DMS153 treated with DMSO at 0.1 percent for 48 hours (cell line): ENCODE results near the gene OR2V1.
"Not testable (repeated sequence)": the region's sequence is repeated elsewhere in the genome, so short reads cannot be mapped to it uniquely, and the experiment has no call there.

ENCODE experiments used
- DNase-seq: peaks from one replicate; lab custom pipeline; 2025; ENCODE audit not compliant: unreplicated experiment; lab: John Stamatoyannopoulos, UW

Gene OR2V1

DNA sequence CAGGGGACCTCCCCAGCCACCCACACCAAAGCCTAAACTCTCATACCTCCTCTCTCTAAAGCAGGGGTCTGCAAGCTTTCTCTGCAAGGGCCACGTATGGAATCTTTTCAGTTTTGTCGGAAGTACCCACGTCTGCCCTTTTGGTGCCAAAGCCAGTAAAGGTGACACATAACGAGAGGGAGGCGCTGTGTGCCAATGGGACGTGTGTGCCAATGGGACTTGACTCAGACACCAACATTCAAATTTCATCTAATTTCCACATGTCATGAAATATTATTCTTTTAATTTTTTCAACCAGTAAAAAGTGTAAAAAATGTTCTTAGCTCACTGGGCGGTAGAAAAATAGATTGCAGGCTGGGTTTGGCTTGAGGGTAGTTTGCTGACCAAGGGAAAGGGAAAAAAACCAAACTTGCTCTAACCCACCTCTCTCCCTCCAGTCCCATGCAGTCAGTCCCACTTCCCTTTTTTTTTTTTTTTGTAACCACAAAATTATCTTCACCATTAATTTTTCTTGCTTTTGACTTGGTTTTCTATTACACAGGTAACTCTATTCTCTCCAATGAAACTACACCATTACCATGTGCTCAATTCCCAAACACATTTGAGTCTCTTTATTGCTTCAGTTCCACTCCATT lies 25.5 kb downstream of the OR2V1 start:
- DNase-seq: no peak

DNA sequence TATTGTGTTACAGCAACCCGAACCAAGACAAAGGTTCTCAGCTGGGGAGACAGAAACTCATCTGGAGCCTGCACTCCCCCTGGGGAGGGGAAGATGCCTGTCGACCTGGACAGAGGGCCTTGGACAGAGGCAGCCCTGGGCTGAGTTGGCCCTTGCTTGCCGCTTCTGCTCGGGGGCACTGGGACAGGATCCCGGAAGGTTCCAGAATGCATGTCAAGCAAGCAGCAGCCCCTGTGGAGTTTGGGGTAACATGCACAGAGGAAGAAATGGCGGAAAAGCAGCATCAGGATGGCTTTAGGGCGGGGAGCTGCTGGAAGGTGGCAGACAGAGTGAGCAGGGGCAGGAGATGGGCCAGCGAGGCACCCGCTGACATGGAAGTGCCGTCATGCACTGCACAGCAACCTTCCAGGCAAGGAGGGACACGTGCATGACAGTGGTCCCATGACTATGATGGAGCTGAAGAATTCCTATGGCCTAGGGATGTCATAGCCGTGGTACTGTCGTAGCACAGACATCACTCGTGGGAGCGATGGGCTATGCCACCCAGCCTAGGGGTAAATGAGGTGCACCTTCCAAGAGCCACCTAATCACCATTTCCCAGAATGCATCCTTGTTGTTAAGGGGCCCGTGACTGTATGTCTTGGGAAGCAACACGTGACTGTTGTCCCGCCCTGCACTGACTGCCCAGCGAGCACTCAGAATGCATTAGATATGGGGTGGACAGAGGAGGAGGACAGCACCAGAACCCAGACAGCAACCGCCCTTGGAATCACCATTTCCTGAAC lies 26.2 kb downstream of the OR2V1 start:
- DNase-seq: not testable (repeated sequence)

DNA sequence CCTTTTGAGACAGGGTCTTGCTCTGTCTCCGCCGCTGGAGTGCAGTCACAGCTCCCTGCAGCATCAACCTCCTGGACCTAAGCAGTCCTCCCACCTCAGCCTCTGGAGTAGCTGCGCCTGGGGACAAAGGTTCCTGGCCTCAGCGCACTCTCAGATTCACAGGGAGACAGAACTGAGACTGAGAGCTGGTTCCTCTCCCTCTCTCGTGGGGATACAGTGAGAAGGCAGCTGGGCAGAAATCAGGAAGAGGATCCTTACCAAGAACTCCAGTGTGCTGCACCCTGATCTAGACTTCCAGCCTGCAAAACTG lies 26.8 kb downstream of the OR2V1 start:
- not testable (repeated sequence) for DNase-seq

DNA sequence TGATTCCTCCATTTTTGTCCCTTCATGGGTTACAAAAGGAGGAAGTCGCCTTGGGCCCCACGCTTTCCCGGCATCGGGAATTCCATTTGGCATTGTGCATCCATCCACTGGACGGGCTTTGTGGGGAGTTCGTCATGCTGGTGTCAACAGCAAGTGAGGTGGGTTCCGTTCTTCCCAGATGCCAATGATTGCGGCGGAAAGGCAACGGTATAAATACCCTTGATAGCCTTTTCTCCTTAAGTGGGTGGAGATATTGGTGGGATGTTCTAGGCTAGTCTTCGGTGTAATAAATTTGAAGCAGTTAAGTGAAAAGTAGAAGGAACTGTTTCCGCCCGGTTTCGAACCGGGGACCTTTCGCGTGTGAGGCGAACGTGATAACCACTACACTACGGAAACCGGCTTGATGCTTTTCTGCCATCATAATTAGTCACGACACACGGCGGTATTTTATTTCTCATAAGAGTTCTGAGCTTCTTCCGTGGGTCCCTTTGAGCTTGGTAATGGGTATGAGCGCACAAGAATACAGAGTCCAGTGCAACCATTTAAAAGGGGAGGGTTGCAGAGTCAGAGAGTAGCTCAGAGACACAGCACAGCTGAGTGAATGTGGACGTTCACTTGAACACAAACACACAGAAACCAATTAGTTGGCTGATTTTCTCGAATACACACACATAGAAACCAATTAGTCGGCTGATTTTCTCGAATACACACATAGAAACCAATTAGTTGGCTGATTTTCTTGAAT lies 28.9 kb downstream of the OR2V1 start:
- not testable (repeated sequence) for DNase-seq

DNA sequence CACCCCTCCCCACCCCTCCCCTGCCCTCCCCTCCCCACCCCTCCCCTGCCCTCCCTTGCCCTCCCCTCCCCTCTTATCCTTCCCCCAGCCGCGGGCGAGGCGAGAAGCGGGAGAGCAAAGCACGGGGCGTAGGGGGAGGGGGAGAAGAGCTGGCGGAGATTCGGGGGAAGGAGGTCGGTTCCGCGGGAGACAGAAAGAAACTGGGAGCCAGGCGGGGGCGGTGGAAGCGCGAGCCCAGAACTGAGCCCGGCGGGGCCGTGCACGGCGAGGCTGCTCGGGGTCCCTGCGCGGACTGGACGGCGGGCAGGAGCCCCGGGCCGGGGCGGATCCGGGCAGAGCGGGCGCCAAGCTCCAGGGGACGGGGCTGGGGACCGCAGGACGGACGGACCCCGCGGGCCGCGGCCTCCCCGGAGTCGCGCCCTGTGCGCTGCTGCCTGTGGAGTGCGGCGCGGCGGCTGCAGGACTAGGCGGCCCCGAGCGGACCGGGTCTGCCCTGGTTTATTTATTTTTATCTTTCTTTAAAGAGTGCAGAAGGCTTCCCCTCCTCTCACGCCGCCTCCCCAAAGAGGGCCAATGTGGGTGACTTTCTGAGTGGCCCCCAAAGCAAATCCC lies 29.8 kb downstream of the OR2V1 start:
- DNase-seq: not testable (repeated sequence)

DNA sequence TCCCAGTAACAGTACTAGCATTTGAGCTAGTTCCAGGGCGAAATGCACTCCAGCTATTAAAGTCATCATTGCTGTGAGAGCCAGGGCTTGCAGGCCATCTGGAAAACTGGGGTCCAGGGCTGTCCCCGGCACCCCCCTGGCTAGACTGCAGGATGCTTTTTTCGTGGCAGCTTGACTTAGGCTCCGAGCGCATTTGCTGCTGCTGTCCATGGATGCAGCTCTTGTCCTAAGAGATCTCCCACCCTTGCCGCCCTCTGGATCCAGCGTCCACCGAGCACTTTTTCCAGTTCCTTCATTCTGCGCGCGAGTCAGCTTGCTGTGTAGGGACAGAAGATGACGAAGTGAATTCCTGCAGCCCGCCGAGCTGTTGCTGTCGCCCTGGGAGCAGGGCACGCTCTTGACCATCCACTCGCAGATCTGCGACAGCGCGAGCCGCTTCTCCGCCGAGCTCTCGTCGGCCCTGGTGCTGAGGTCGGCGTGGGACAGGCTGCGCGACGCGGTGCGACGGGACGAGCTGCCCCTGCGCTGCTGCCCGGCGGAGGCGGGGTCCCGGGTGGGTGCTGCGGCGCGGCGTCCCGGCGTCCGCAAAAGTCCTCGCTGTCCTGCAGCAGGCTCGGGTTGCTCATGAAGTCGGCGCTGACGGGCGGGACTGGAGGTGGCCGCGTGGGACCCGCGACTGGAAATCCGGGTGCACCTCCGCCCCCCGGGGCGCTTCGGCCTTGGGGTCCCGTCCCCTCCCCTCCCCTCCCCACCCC lies 30.7 kb downstream of the OR2V1 start:
- no peak for DNase-seq

DNA sequence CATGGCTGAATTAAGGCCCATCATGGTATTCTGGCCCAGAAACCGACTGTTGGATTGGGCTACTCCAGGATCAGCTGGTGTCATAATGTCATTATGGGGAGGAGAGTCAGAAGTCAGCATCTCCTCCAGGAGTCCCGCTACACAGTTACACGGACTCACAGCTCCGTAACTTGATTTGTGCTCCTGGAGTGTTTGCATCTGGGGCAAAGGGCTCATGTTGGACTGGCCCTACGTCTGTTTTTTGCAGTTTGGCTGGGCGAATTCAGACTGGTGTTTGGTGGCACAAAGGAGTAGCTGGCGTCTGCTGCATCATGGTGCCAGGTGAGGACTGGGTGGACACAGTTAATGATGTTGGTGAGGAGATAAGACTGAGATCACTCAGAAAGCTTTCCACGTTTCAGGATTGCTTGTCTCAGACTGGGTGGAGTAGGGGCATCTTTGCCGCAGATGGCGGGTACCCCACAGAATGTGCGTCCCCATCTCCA lies 31.3 kb downstream of the OR2V1 start:
- DNase-seq: no peak

DNA sequence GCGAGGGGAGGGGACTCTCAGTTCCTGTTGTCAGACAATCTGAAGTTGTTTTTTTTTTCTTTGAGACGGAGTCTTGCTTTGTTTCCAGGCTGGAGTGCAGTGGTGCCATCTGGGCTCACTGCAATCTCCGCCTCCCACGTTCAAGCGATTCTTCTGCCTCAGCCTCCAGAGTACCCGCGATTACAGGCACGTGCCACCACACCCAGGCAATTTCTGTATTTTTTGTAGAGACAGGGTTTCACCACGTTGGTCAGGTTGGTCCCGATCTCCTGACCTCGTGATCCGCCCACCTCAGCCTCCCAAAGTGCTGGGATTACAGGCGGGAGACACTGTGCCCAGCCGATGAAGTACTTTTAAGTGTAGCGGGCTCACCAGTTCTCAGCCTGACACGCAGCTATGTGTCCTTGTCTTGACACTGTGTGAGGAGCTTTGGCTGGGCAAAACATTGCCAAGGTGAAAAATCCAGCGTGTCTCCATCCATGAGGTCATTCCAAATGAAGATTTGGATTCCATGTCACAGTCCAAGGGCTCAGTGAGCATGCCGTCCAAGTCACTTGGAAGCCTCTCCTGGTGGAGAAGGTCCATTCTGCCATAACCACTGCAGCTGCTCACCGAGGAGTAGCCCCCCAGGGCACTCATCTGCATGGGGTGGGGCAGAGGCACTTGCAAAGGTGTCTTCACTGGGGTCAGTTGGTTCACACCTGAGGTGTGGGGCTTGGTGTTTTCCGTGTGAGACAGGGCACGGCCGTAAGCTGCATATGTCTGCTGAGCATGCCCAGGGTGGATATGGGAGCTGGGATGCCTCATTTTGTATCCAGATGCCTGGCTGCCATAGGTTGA lies 32.0 kb downstream of the OR2V1 start:
- DNase-seq: no peak

DNA sequence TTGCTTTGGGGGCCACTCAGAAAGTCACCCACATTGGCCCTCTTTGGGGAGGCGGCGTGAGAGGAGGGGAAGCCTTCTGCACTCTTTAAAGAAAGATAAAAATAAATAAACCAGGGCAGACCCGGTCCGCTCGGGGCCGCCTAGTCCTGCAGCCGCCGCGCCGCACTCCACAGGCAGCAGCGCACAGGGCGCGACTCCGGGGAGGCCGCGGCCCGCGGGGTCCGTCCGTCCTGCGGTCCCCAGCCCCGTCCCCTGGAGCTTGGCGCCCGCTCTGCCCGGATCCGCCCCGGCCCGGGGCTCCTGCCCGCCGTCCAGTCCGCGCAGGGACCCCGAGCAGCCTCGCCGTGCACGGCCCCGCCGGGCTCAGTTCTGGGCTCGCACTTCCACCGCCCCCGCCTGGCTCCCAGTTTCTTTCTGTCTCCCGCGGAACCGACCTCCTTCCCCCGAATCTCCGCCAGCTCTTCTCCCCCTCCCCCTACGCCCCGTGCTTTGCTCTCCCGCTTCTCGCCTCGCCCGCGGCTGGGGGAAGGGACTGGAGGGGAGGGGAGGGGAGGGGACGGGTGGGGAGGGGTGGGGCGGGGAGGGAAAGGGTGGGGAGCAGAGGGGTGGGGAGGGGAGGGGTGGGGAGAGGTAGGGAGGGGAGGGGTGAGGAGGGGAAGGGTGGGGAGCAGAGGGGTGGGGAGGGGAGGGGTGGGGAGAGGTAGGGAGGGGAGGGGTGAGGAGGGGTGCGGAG lies 33.0 kb downstream of the OR2V1 start:
- DNase-seq: not testable (repeated sequence)

DNA sequence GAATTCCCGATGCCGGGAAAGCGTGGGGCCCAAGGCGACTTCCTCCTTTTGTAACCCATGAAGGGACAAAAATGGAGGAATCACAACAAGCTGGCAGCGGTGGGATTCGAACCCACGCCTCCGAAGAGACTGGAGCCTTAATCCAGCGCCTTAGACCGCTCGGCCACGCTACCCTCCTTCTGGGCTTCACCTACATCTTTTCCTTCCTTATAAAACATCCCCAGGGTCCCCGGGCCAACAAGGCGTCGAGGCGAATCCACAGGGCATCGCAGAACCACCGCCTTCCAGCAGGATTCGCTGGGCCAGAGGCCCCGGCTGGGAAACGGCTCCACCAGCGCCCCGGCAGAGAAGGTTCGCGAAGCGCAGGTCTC lies 33.6 kb downstream of the OR2V1 start:
- not testable (repeated sequence) for DNase-seq

DNA sequence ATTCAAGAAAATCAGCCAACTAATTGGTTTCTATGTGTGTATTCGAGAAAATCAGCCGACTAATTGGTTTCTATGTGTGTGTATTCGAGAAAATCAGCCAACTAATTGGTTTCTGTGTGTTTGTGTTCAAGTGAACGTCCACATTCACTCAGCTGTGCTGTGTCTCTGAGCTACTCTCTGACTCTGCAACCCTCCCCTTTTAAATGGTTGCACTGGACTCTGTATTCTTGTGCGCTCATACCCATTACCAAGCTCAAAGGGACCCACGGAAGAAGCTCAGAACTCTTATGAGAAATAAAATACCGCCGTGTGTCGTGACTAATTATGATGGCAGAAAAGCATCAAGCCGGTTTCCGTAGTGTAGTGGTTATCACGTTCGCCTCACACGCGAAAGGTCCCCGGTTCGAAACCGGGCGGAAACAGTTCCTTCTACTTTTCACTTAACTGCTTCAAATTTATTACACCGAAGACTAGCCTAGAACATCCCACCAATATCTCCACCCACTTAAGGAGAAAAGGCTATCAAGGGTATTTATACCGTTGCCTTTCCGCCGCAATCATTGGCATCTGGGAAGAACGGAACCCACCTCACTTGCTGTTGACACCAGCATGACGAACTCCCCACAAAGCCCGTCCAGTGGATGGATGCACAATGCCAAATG lies 34.1 kb downstream of the OR2V1 start:
- DNase-seq: not testable (repeated sequence)

DNA sequence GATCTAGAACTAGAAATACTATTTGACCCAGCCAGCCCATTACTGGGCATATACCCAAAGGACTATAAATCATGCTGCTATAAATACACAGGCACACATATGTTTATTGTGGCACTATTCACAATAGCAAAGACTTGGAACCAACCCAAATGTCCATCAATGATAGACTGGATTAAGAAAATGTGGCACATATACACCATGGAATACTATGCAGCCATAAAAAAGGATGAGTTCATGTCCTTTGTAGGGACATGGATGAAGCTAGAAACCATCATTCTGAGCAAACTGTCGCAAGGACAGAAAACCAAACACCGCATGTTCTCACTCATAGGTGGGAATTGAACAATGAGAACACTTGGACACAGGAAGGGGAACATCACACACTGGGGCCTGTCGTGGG lies 35.8 kb downstream of the OR2V1 start:
- DNase-seq: not testable (repeated sequence)

DNA sequence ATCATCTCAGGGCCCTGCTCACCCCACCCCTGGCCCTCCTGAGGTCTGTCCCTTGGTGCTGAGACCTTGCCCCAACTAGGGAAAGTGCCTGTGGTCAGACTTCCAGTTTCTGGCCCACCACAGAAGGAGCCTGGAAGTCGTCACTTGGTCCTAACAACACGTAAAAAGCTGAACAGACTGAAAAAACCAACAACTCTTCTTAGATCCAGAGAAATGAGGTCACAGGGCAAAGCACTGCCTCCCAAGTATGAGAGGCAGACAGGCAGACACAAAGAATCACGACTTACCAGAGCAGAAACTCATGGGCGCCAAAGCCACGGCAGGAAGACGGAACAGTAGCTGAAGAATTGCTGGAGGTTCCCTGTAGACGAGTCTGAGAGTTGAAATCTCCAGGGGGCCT lies 38.5 kb downstream of the OR2V1 start:
- no peak for DNase-seq

DNA sequence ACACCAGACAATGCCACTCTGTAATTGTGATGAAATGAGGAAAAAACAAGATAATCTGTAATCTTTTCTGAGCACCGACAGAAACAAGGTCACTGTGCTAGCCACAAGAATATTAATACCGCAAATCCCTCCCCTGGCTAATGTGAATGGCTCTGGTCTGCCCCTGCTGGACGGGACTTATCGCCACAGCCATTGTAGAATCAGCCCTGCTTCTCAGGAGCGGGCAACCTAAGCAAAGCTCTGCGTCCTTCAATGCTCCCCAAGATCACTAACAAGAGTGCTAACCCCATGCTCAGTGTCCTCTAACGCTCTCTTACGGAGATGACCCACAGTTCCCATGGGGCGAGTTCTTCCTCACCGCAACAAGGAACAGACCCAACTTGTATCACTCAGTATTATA lies 42.7 kb downstream of the OR2V1 start:
- no peak for DNase-seq

DNA sequence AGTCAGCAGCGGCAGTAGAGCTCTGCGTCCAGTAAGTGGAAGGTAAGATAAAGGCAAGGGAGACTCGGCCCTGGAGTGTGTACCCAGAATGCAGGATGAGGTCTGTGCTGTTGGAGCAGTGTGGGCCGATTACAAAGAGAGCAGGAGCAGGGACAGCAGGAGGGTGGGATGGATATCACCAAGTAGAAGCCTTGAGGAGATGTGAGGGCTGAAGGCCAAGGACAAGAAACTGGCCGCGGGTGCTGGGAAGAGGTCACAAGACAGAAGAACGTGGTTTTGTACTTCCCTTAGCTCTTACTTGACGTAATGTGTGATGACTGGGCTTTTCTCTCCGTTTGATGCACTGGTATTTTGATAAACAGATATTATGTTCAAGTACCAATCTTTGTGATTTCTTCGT lies 43.7 kb downstream of the OR2V1 start:
- DNase-seq: no peak

DNA sequence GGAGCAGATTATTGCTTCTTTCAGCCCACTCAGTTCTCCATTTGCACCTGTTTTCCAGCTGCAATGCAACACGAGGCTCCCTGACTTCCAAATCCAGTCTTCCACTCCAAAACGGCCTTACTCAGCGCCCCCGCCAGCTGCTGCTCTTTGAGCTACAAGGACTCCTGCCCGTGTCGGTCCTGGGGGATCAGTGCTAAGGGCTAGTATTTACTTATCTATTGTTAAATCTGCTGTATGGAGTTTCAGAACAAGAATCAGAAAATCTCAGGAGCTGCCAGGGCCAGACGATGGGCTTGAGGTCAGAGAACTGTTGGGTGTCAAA lies 44.1 kb downstream of the OR2V1 start:
- DNase-seq: no peak

DNA sequence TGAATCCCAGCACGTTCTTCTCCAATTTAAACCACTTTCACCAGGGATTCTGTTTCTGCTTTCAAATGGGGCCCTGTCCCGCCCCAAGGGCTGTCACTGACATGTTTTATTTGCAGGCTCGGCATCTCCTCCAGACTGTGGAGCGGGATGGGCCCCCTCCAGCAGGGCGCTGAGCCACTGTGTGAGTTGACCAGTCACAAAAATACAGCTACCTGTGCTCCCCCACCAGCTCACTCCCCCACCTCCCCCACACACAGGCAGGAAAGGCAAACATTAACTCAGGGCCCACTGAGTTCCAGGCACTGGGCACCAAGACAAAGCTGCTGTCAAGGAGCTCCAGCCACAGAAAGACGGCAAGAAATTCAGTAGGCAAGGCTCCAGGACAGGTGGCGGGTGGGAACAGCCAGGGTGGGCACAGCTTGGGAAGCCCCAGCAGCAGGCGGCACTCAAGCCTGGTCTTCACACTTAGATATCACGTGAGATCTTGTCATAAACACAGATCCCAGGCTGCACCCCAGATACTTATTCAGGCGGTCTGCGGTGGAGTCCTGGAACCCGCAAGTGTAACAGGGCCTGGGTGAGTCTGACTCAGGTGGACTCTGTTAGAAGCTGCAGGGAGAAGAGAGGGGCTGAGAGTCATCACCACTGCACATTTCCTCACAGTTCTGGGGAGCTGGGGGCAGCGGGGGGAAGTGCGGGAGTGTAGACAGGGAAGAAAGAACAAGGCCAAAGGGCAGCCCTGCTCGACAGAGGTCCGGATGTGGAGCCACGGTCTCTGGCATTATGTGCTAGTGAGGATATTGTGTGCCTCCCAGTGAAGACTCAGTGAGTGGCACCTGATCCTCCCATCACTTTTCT lies 44.7 kb downstream of the OR2V1 start:
- no peak for DNase-seq

DNA sequence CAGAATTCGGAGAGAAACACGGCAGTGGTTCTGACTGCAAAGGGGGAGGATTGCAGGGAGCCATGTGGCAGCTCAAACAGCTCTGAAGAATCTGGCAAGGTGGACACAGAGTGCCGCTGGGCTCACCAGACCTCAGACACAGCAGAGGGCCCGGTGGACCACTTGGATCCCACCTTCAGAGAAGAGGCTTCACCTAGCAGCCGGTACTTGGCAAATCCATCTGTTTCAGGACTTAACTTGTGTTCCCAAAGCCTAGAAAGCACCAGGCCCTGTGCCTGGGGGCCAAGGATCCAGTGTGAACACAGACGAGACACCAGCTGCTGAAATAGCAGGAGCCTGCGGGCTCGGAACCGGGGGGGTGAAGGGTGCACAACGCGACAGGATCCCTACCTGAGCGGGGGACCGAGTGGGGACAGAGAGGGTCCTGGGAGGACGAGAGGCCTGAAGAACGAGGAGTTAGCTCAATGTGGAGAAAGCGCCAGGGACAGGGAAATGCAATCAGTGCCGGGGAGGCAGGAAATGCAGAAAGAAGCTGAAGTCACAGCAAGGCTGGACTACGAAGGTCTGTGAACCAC lies 46.3 kb downstream of the OR2V1 start:
- no peak for DNase-seq
